Uterus (tissue), 2 donors: ENCODE measurements around the gene KCTD21.

ENCODE experiments used
- POLR2A ChIP-seq, 2 donors: fragments of 450-650 bp; IDR thresholded peaks; one replicate each; pipeline ENCODE4 v1.6.1; 2016; ENCODE audit warnings: antibody characterized with exemption in 2 of 2, mild to moderate bottlenecking in 1 of 2, moderate library complexity in 1 of 2
- TF ChIP-seq, protein P1 (sequence below), 4 experiments: fragments of 200-600 bp in 2 of 4; fragments of 450-650 bp in 2 of 4; sonication (generic) in 2 of 4; IDR thresholded peaks; one replicate each; pipeline ENCODE4 v1.5.1; 2016 to 2019; ENCODE audit warnings: antibody characterized with exemption in 4 of 4, mild to moderate bottlenecking in 2 of 4, moderate library complexity in 1 of 4

DNA sequence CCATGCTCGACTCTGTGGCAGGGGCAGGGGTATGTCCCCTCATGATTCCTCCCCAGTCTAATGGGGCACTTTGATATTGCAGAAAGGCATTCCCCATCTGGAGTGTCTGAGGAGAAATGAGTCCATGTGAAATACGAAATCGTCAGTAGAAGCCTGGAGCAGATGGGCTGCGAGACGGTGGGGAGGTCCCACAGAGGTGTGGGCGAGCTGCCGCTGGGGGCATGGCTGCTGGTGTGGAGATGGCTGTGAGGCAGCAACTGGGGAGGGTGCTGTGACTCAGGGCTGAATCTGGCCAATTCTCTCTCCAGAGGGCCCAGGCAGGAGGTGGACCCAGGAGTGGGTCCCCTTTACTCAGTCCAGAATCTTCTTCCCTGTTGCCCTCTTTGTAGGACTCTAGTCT lies 11.2 kb downstream of the KCTD21 start:
- TF ChIP-seq, protein P1, sequence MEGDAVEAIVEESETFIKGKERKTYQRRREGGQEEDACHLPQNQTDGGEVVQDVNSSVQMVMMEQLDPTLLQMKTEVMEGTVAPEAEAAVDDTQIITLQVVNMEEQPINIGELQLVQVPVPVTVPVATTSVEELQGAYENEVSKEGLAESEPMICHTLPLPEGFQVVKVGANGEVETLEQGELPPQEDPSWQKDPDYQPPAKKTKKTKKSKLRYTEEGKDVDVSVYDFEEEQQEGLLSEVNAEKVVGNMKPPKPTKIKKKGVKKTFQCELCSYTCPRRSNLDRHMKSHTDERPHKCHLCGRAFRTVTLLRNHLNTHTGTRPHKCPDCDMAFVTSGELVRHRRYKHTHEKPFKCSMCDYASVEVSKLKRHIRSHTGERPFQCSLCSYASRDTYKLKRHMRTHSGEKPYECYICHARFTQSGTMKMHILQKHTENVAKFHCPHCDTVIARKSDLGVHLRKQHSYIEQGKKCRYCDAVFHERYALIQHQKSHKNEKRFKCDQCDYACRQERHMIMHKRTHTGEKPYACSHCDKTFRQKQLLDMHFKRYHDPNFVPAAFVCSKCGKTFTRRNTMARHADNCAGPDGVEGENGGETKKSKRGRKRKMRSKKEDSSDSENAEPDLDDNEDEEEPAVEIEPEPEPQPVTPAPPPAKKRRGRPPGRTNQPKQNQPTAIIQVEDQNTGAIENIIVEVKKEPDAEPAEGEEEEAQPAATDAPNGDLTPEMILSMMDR (IDR thresholded peaks at IDR 0.05): no peak
- TF ChIP-seq POLR2A (IDR thresholded peaks at IDR 0.05): no peak
